HCT116 (cell line): Measurements from ENCODE around the gene C1S. TPM values are rescaled to one million over a fixed set of nuclear protein-coding genes. Genes with fewer than 3 reads are reported as not detected.

Experiments used
- ATAC-seq: fragments of 200-7000 bp; cut with Tn5 transposase; 2 replicates; pipeline ENCODE4 v1.9.1; 2020; ENCODE audit warnings: mild to moderate bottlenecking, moderate library complexity
- BruUV-seq: library from RNA; stranded (reverse); fragments of 400-500 nt; replicated peaks from 2 replicates; lab custom pipeline; 2021; lab: Mats Ljungman, UMichigan
- CTCF ChIA-PET: fragments of 300-600 bp; sonication (Branson Sonifier 250); formaldehyde crosslinking; loops from one replicate; lab custom pipeline; 2021; ENCODE audit warnings: antibody characterized with exemption; lab: Charles Lee
- POLR2A ChIA-PET: fragments of 300-600, 350-600 bp; sonication (Branson Sonifier 250); formaldehyde crosslinking; loops from one replicate; lab custom pipeline; 2021; ENCODE audit warnings: antibody characterized with exemption; lab: Charles Lee
- RAD21 ChIA-PET, 2 experiments: fragments of 300-600 bp; sonication (Branson Sonifier 250); formaldehyde crosslinking; loops; one replicate each; lab custom pipeline; 2023; ENCODE audit warnings: low total read pairs in 2 of 2; ENCODE audit not compliant: uncharacterized antibody in 2 of 2, unreplicated experiment in 2 of 2, low non-redundant PET in 1 of 2; lab: Charles Lee
- DNase-seq: peaks from one replicate; pipeline ENCODE4 v3.0.0-alpha.2; 2010; ENCODE audit warnings: low read depth, low spot score
- H2AFZ ChIP-seq: fragments of 200-600 bp; shearing (Covaris generic), sonication (generic); 2 replicates; pipeline ENCODE4 v1.6.1; 2017; ENCODE audit warnings: low read depth, mixed run types, mixed read lengths, antibody characterized with exemption, low read length; ENCODE audit not compliant: poor library complexity, severe bottlenecking
- H3K27ac ChIP-seq: 2 replicates; pipeline ENCODE4 v1.5.1; 2012; ENCODE audit warnings: low read depth, low read length
- H3K27me3 ChIP-seq: fragments of 200-600 bp; sonication (generic); 2 replicates; pipeline ENCODE4 v1.6.1; 2016; ENCODE audit warnings: mixed run types, low read length, mixed read lengths; ENCODE audit not compliant: insufficient read depth
- H3K36me3 ChIP-seq, 2 experiments: fragments of 200-500 bp in 1 of 2; fragments of 200-600 bp in 1 of 2; sonication (Bioruptor generic) in 1 of 2; sonication (generic) in 1 of 2; 2 replicates each; pipeline versions ENCODE4 v1.5.1 to v1.6.1; 2014 to 2016; ENCODE audit warnings: low read length in 2 of 2, inconsistent platforms in 1 of 2, mixed read lengths in 1 of 2, mixed run types in 1 of 2; ENCODE audit not compliant: insufficient read depth in 2 of 2, control insufficient read depth in 1 of 2
- H3K4me1 ChIP-seq, 2 experiments: fragments of 200-600 bp in 1 of 2; sonication (generic) in 1 of 2; 2 replicates each; pipeline versions ENCODE4 v1.5.1 to v1.6.1; 2012 to 2017; ENCODE audit warnings: low read length in 2 of 2, inconsistent platforms in 1 of 2, mild to moderate bottlenecking in 1 of 2, mixed read lengths in 1 of 2, mixed run types in 1 of 2, moderate library complexity in 1 of 2; ENCODE audit not compliant: insufficient read depth in 2 of 2, control insufficient read depth in 1 of 2
- H3K4me2 ChIP-seq: fragments of 200-600 bp; sonication (generic); 2 replicates; pipeline ENCODE4 v1.6.1; 2017; ENCODE audit warnings: mixed run types, low read length, mixed read lengths
- H3K4me3 ChIP-seq, 2 experiments: fragments of 200-600 bp in 1 of 2; sonication (generic) in 1 of 2; replicated peaks in 1 of 2; 2 replicates each; pipeline ENCODE4 v1.5.1; 2011 to 2016; ENCODE audit warnings: low read length in 2 of 2, control low read depth in 1 of 2, low read depth in 1 of 2, mild to moderate bottlenecking in 1 of 2, mixed read lengths in 1 of 2, mixed run types in 1 of 2
- H3K79me2 ChIP-seq: fragments of 200-600 bp; sonication (generic); 2 replicates; pipeline ENCODE4 v1.6.1; 2017; ENCODE audit warnings: mild to moderate bottlenecking, mixed run types, low read length, moderate library complexity, mixed read lengths; ENCODE audit not compliant: insufficient read depth
- H3K9ac ChIP-seq: fragments of 200-600 bp; sonication (generic); 2 replicates; pipeline ENCODE4 v1.6.1; 2016; ENCODE audit warnings: low read length, mixed read lengths
- H3K9me2 ChIP-seq: fragments of 200-600 bp; sonication (generic), shearing (Covaris generic); 2 replicates; pipeline ENCODE4 v1.6.1; 2017; ENCODE audit warnings: mixed run types, mild to moderate bottlenecking, moderate library complexity; ENCODE audit not compliant: insufficient read depth
- H3K9me3 ChIP-seq, 2 experiments: fragments of 200-500 bp in 1 of 2; fragments of 200-600 bp in 1 of 2; sonication (Bioruptor generic) in 1 of 2; sonication (generic) in 1 of 2; 2 replicates each; pipeline ENCODE4 v1.6.1; 2014 to 2017; ENCODE audit warnings: low read length in 2 of 2, mixed read lengths in 2 of 2, inconsistent platforms in 1 of 2, low read depth in 1 of 2, mild to moderate bottlenecking in 1 of 2, mixed run types in 1 of 2, moderate library complexity in 1 of 2; ENCODE audit not compliant: control insufficient read depth in 1 of 2, insufficient read depth in 1 of 2
- H4K20me1 ChIP-seq: fragments of 200-600 bp; sonication (generic), shearing (Covaris generic); 2 replicates; pipeline ENCODE4 v1.6.1; 2017; ENCODE audit warnings: mixed run types, mild to moderate bottlenecking, moderate library complexity; ENCODE audit not compliant: insufficient read depth
- ATF3 ChIP-seq: IDR thresholded peaks from 2 replicates; pipeline ENCODE4 v1.6.1; 2012
- CBX3 ChIP-seq: IDR thresholded peaks from 2 replicates; pipeline ENCODE4 v1.6.1; 2012; ENCODE audit warnings: low read depth
- CEBPB ChIP-seq: IDR thresholded peaks from 2 replicates; pipeline ENCODE4 v1.6.1; 2012; ENCODE audit warnings: low read depth
- CTCF ChIP-seq, 3 experiments: fragments of 200-600 bp in 1 of 3; sonication (generic) in 1 of 3; IDR thresholded peaks in 2 of 3; conservative IDR thresholded peaks in 1 of 3; 2 replicates each; pipeline ENCODE4 v1.5.1; 2012 to 2017; ENCODE audit warnings: low read depth in 2 of 3, low read length in 2 of 3, antibody characterized with exemption in 1 of 3, borderline replicate concordance in 1 of 3, control low read depth in 1 of 3, mild to moderate bottlenecking in 1 of 3, mixed read lengths in 1 of 3, mixed run types in 1 of 3, moderate library complexity in 1 of 3; ENCODE audit not compliant: insufficient read depth in 1 of 3
- ELF1 ChIP-seq: IDR thresholded peaks from 2 replicates; pipeline ENCODE4 v1.6.1; 2012; ENCODE audit warnings: low read depth, borderline replicate concordance
- EZH2 ChIP-seq: fragments of 200-600 bp; sonication (generic); IDR thresholded peaks from 2 replicates; pipeline ENCODE4 v1.6.1; 2017; ENCODE audit warnings: antibody characterized with exemption, mixed run types
- MAX ChIP-seq: IDR thresholded peaks from 2 replicates; pipeline ENCODE4 v1.6.1; 2012
- POLR2A ChIP-seq: IDR thresholded peaks from 2 replicates; pipeline ENCODE4 v1.7.0; 2011; ENCODE audit warnings: borderline replicate concordance; ENCODE audit not compliant: insufficient read depth, insufficient read length; ENCODE audit errors: extremely low read depth
- SP1 ChIP-seq: IDR thresholded peaks from 2 replicates; pipeline ENCODE4 v1.6.1; 2012; ENCODE audit warnings: low read depth
- SRF ChIP-seq: IDR thresholded peaks from 2 replicates; pipeline ENCODE4 v1.6.1; 2012; ENCODE audit warnings: low read depth
- intact Hi-C: fragments of 100-400 bp; cut with micrococcal nuclease; formaldehyde crosslinking; loops from 2 replicates; pipeline ENCODE4 v1.10.0; 2022
- total RNA-seq: library from RNA; stranded (reverse); gene quantifications from one replicate; pipeline ENCODE4 v1.2.1, GENCODE V29; 2021; ENCODE audit not compliant: unreplicated experiment

The C1S gene
- total RNA-seq, 1 experiment from 2014 or later = 2.4 TPM

GRCh38 chr12:7061596-7061995 lies 1.1 kb downstream of the C1S start:
- Histone ChIP-seq H3K9ac (no peak overlapping the region), H2AFZ (no peak overlapping the region), H3K9me2 (no peaks in the 10 kb centered on the region), H3K27ac (no peak overlapping the region), H3K4me2 (no peak overlapping the region), H3K79me2 (no peaks in the 10 kb centered on the region), H4K20me1 (no peaks in the 10 kb centered on the region), H3K4me3 (no peak overlapping the region), H3K4me1 (peaks cover 0 to 4% of the 10 kb centered on the region in 2 experiments; a peak in 1 of 4 replicates), H3K27me3 (no peaks in the 10 kb centered on the region), H3K9me3 (no peaks in the 10 kb centered on the region), H3K36me3 (no peaks in the 10 kb centered on the region)
- CTCF ChIA-PET = no interaction called here
- no peak for ATAC-seq
- DNase-seq = no peak
- POLR2A ChIA-PET = no interaction called here
- RAD21 ChIA-PET = no interaction called here
- no TSS peak for BruUV-seq
- intact Hi-C loops = no loop called here
- no peak for TF ChIP-seq POLR2A
- TF ChIP-seq ELF1 = no peak
- no peak for TF ChIP-seq CBX3
- no peak for TF ChIP-seq SRF
- no peak for TF ChIP-seq SP1
- no peak for TF ChIP-seq ATF3
- TF ChIP-seq CTCF (IDR thresholded peaks at IDR 0.05 in 2 of 3, conservative IDR thresholded peaks at IDR 0.05 in 1 of 3; ENCODE audit: borderline replicate concordance in 1 of 3, insufficient read depth in 1 of 3, low read depth in 2 of 3, low read length in 2 of 3) = no peak
- TF ChIP-seq CEBPB = no peak

GRCh38 chr12:7064516-7064915 lies 4.0 kb downstream of the C1S start:
- no peaks in the 10 kb centered on the region for H3K9me2 ChIP-seq
- H3K27ac ChIP-seq = no peak overlapping the region
- no peak overlapping the region for H3K4me2 ChIP-seq
- no peak overlapping the region for H3K9ac ChIP-seq
- DNase-seq (no peak), ATAC-seq (no peak)
- H3K36me3 ChIP-seq = no peaks in the 10 kb centered on the region
- BruUV-seq = no TSS peak
- no peak overlapping the region for H2AFZ ChIP-seq
- POLR2A ChIA-PET = no interaction called here
- intact Hi-C loops = no loop called here
- no peaks in the 10 kb centered on the region for H4K20me1 ChIP-seq
- no peak overlapping the region for H3K4me3 ChIP-seq
- TF ChIP-seq MAX (no peak), SP1 (no peak), EZH2 (no peak)
- CTCF ChIA-PET = no interaction called here
- RAD21 ChIA-PET = no interaction called here
- no peaks in the 10 kb centered on the region for H3K9me3 ChIP-seq
- peaks cover 0 to 4% of the 10 kb centered on the region in 2 experiments; a peak in 1 of 4 replicates for H3K4me1 ChIP-seq
- no peaks in the 10 kb centered on the region for H3K27me3 ChIP-seq
- no peaks in the 10 kb centered on the region for H3K79me2 ChIP-seq
